HG03064 (cell line): ENCODE measurements around the gene NCKAP5.

Source experiments
- ATAC-seq: cut with Tn5 transposase; IDR thresholded peaks from one replicate; pipeline ENCODE4 v1.9.1; 2021; ENCODE audit warnings: low read depth; ENCODE audit not compliant: unreplicated experiment

Gene NCKAP5

GRCh38 chr2:133433455-133434451, 134.5 kb downstream of the NCKAP5 start:
- ATAC-seq: no peak

- ATAC-seq: no peak
These were observed 135.5 kb downstream of the NCKAP5 start for GRCh38 chr2:133432778-133433177.

GRCh38 chr2:133431289-133431688, 137.0 kb downstream of the NCKAP5 start:
- no peak for ATAC-seq

- ATAC-seq: no peak
These were observed 141.5 kb downstream of the NCKAP5 start for GRCh38 chr2:133426791-133427190.

DNA sequence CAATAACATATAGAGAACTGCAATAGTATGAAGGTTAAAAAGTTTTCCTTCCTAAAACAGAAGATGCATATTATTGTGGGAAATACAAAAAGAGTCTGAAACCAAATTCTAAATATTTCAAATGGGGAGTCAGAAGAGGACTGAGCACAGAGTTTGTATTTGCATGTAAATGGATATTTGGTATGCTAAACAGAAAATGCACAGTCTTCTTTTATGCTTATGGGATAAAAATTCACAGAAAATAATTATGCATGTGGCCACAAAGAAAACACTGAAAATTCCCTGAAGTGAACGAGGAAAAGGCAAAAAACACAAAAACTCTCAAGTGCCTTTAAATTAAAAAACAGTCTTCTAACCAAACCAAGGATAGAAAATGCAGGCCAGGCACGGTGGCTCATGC, 142.7 kb downstream of the NCKAP5 start:
- ATAC-seq: no peak

- ATAC-seq: no peak
These were observed 143.4 kb downstream of the NCKAP5 start for GRCh38 chr2:133424876-133425275.

DNA sequence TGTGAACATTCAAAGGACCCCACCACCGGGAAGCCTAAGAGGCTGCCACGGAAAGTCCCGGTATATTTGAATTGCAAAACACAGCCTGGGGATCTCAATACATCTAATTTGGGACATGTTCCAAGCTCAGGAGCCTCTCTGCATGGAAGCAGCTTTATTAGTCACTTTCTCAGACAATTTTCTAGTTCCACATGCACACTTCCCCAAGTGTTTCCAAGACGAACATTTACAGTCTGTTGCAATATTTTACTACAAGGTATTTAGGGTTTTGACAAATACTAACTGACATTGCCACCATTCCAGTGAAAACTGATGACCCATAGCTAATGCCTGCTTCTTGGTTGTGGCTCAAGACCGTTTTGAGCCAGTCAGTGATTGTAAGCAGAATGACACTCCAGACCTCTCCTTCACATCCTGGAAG, 145.3 kb downstream of the NCKAP5 start:
- no peak for ATAC-seq

- ATAC-seq: peak; percentile 65
These were observed 146.5 kb downstream of the NCKAP5 start for GRCh38 chr2:133421516-133422324.

DNA sequence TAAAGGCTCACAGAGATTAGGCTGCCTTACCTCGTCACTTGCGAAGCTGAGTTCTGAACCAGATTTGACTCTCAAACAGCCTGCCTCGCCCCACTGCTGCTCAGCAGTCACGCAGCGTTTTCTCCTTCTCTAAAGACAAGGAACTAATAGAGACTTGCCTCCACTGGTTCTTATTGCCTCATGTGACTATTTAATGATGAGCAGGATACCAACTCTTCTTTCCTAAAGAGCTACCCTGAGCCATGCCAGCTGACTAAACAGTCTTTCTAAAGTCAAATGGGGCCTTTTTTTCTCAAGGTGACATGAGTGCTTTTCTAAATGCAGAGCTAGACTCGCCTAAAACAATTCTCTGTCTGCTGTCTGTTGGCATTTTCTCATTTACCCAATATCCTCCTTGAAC, 147.5 kb downstream of the NCKAP5 start:
- no peak for ATAC-seq

DNA sequence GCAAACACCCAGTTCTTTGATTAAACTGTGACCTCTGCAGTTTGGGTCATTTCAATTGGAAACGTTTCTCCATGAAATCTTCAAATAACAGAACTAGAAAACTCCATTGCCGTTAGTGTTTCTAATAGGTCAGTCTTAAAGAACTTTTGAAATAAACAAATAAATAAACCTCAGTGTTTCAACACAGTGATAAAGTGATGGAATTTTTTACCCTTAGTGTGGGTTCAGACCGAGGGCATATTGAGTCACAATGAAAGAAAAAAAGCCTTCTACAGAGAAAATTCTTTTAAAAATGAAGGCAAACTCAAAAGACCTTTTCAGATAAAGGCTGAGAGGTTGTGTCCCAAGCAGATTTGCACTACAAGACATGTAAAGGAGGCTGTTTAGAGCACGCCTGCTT, 149.6 kb downstream of the NCKAP5 start:
- no peak for ATAC-seq

DNA sequence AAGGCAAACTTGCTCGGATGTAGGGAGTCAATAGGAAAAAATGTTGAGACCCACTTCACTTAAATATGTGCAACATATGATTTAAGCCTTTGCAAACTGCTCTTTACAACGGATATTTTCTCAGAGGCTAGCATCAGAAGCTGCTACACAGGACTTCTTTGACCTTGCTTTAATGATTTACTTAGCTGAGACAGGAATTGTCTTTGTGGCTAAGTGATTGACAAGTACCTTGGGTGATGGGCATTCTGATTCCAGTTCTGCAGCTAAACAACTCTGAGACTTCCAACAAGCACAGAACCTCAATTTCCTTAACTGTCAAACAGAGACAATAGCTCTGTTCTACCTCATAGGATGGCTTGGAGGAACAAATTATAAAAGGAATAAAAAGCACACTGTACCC, 150.2 kb downstream of the NCKAP5 start:
- no peak for ATAC-seq

DNA sequence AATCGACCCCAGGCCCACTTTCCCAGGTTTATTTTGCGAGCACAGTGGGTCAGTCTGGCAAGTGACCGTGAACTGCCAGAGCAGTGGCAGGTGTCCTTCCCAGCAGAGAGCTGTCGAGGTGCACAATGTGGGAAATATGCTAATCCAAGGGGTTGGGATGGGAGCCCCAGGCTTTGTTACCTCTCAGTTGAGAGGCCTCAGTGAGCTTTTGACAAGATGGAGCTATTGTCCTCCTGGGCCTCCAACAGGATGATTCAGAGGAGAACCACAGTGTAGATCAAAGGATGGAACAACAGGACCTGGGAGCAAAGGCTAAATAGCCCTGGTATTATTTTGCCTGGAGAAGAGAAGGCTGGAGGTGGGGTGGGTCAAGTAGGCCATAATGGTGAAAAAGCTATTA, 150.8 kb downstream of the NCKAP5 start:
- no peak for ATAC-seq

DNA sequence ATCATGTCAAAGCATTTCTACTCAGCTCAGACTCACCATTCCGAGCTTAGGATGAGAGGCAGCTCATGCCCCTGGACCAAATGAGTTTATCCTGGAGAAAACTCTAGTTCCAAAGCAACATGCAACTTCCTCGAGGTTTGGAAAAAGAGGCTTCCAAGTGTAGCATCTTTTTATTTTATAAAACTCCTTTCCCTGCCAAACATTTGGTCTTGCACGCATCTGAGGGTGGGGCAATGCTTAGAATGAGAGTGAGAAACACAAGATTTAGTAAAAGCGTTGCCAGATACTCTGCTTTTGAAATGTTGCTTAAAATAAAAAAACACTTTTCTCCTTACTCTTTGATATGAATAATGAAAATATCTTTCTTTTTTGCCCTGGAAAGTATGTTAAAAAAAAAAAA, 151.5 kb downstream of the NCKAP5 start:
- ATAC-seq: no peak

DNA sequence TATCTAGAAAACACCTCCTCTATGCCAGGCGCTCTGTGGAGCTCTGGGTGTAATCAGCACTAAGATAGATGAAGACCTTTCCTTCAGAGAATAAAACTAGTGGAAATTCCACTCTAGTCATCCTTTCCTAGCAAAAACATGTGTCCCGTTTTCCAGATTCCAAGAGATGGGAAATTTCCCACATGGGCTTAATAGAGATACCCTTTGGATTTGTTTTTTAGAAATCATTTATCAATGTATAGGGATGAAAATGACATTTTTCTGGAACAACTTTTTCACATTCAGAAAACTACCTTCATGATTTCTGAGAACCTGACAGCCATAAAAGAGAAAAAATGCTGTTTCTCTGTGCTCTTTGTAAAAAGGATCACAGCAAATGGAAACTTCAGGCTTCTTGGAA, 152.1 kb downstream of the NCKAP5 start:
- ATAC-seq: no peak

DNA sequence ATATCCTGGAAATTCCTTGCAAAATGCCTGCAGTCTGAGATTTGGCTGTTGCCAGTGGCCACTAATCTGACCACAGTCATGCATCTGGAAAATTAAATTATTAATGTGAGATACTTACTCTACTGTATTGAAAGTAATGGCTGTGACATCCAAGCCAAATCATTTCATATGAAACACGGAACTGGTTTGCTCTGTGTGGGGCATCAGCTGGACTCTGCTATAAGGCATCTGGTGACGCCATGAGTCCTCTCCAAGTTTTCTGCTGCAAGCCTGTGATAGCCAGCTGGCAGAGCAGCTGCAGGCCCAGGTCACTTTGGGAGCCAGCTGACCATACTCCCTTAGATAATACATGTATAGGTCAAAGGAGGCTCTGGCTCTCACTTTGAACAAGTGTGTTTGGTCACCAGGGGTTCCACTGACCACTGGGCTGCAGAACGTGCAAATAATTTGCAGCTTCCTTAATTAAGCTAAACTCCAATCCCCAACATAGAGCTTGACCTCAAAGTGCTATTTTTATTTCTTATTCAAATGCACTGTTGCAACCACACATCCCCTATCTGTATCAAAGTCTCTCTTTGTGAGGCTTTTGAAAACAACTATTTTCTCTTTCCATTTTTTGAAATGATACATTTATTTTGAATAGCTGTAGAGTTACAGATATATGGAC, 152.9 kb downstream of the NCKAP5 start:
- ATAC-seq: no peak

GRCh38 chr2:133414486-133415209, 153.6 kb downstream of the NCKAP5 start:
- no peak for ATAC-seq

DNA sequence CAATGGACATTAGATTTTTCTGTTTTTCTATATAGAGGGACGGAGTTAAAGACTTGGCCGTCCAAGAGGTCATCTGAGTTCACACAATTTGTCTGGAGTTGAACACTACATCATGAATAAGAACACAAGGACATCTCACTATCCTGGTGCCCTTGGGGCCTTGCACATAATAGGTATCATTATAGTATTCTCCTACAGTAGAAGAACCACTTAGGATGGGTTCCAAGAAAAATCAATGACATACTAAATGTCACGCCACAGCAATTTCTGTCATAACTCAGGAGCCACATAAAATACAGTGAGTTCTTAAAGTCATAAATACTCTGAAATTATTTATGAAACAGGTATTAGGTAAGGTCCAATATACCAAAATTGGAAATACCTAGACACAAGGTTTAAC, 154.4 kb downstream of the NCKAP5 start:
- ATAC-seq: no peak

DNA sequence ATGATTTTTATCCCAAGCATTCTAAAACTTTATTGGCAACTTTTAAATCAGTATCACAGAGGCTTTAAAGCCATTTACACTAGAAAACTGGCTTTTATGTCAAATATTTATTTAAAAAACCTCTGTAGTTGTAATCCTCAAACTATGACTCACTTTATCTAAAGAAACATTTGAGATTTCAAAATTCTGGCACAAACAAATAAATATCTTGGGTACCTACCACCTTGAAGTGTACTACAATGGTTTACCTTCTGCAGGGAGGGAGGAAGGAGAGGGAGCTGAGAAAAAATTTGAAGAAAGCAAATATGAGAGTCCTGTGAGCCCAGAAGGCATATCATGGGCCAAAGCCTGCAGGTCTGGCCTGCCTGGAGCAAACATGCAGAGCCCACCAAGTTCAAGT, 155.6 kb downstream of the NCKAP5 start:
- no peak for ATAC-seq

DNA sequence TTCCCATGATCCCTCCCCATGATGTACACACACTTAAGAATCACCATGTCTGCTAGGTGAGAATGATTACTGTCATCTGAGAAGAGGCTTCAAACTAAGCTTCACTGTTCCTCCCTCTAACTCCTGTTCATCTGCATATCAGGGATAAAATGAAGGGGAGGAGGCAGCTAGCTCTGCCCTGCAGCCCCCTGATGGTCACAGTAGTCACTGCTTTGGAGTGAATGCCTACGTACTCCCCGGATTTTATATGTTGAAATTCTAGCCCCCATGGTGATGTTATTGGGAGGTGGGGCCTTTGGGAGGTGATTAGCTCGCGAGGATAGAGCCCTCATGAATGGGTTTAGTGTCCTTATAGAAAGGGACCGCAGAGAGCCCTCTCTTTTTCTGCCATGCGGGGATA, 156.4 kb downstream of the NCKAP5 start:
- ATAC-seq: no peak

DNA sequence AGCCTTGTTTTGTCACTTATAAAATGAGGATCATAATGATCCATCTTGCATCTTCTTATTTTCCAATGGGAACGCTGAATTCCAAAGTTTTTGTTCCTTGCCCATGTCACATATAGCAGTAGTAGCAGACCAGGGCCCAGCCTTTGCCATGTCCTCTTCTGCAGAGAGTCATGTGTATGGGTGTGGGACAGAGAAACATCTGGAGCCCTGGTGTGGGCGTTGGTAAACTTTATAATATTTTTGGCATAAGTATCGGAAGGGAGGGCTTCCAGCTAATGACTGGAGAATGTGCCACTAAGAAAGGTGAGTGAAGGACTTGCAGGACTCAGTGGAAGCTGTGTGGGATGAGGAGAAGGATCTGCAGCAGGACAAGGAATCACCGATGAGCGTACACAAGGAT, 157.2 kb downstream of the NCKAP5 start:
- no peak for ATAC-seq
